Suppressor macrophage treated with lipopolysaccharide for 1 hour (primary cell): ENCODE data around the gene RNF144B.

Source experiments
- DNase-seq, 3 donors: peaks; one replicate each; pipeline ENCODE4 v3.0.0-alpha.2; 2020 to 2022

The RNF144B gene

DNA sequence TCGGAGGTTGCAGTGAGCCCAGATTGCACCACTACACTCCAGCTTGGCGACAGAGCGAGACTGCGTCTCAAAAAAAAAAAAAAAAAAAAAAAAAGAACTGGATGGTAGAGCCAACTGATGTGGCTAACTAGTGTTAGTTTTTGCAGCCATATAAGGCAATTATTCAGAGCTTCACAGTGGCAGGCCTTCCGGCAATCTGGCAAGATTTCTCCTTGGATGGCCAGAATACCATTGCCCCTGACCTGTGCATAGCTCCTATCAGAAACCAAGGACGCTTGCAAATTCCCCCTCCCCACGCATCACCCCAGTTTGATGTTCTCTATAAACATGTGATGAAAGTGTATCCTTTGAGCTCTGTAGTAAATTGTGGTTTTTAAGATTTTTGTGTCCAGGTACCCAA, 127.0 kb downstream of the RNF144B start:
- DNase-seq = no peak

DNA sequence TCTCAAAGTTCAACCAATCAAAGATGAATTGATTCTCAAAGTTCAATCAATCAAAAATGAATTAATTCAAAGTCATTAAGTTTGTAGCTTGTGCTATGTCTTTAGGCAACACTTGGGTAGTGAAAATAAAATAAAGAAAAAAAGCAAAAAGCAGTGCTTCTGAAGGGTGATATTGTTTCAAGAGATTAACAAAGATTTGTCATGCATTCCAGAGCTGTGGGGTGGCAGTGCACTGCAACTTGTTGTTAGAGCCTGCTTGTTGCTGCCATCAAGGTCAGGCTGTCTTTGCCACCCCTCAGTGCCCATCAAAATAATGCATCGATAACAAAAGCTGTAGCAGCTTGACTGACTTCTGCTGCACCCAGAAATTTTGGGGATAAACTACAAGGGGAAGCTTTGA, 128.6 kb downstream of the RNF144B start:
- DNase-seq = no peak
